ENCODE results near the gene C5orf52.
"Not testable (repeated sequence)": the region's sequence is repeated elsewhere in the genome, so short reads cannot be mapped to it uniquely, and the experiment has no call there.

C5orf52 gene

DNA sequence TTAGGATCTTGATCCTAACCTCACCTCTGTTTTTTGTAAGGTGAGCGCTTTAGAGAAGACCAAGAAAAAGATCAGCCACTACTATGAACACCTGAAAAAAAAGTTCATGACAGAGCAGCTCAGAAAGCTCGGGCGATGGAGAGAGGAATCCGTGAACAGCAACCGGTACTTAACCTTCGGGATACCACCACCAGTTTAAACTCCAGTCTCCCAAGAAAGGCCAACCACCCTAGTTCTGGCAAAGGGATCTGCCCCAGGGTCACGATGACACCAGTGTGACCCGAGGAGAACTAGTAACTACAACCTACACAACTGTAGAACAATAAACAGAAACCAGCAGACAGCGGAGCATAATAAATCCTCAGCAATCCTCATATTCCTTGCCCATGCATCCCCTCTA lies 8.5 kb downstream of the C5orf52 start:
- no peak for DNase-seq

DNA sequence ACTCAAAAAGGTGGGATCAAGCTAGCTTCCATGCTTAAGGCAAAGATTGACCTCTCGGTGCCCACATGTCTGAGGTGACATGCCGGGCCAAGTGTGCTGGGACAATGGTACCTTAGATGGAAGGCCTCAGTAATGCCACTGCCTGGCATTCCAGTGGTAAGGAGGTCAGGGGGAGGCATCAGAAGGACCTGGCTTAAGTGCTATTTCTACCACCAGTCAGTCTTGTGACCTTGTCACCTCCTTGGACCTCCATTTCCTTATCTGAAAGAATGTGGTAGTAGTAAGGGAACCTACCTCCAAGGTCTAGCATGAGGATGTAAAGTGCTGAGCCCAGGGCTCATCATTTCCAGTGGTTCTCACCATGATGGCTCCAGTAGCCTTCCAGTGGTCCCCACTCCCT lies 8.9 kb downstream of the C5orf52 start:
- DNase-seq, result no peak

DNA sequence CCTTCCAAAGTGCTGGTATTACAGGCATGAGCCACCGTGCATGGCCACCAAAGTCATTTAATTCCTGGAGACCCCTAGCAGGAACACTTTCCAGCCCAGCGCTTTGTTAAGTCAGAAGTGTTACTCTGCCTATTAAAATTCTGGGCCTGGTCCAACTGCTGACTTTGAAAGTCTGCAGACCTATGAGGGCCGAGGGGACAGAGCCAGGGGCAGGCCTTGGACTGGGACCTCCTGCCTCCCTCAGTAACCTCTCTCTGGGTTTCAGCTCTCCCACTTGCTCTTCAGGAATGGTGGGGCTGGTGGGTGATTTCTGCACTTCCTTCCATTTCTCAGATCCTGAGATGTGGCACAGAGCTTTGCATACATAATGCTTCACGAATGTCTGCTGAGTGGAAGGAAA lies 9.7 kb downstream of the C5orf52 start:
- no peak for DNase-seq

DNA sequence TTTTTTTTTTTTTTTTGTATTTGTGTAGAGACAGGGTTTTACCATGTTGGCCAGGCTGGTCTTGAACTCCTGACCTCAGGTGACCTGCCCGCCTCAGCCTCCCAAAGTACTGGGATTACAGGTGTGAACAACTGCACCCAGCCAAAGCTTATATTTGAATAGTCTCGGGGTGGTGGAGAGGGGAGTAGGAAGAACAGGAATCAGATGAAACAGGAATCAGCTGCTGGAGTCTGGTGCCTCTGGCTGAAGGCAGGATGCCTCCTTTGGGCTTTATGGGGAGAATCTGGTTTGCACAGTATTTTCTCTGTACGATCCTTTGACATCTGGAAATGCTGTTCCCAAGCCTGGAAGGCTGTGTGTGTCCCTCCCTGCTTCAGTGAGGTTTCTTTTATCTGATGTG lies 10.9 kb downstream of the C5orf52 start:
- DNase-seq, result no peak

DNA sequence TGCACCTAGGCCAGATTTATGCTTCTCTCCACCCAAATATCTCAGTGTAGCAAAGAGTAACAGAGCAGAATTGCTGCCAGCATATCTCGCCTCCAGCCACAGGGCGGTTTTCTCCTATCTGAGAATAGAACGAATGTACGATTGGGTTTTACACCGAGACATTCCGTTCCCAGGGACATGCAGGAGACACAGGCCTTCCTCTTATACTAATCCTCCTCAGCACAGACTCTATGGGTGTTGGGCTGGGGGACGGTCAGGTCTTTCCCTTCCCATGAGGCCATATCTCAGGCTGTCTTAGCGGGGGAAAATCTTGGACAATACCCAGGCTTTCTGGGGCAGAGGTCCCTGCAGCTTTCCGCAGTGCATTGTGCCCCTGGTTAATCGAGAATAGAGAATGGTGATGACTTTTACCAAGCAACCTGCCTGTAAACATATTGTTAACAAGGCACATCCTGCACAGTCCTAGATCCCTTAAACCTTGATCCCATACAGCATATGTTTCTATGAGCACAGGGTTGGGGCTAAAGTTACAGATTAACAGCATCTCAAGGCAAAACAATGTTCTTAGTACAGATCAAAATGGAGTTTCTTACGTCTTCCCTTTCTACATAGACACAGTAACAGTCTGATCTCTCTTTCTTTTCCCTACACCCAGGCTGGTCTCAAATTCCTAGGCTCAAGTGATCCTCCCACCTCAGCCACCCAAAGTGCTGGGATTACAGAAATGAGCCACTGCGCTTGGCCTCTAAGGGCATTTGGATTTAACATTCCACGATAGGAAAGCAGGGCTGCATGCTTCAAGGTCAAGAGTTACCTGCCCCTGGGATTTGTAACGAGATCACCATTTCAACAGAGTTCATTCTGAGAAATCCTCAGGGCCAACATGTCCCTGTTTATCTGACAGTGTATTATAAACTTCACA lies 15.2 kb downstream of the C5orf52 start:
- not testable (repeated sequence) for DNase-seq

DNA sequence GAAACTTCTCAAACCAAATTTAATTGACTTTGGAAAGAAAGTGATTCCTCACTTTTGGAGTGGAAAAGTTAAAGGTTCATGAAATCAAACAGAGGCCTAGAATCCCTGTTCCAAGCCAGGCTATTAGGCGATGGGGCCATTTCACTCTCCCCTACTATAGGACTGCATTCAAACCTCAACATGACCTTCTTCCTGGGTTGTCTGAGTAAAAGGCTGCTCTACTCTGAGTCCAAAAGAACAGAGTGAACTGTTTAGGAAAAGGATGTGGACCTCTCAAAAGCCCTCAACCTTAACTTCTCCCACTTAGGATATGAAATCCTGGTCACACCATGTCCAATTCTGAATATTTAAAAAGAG lies 15.8 kb downstream of the C5orf52 start:
- DNase-seq, result no peak

DNA sequence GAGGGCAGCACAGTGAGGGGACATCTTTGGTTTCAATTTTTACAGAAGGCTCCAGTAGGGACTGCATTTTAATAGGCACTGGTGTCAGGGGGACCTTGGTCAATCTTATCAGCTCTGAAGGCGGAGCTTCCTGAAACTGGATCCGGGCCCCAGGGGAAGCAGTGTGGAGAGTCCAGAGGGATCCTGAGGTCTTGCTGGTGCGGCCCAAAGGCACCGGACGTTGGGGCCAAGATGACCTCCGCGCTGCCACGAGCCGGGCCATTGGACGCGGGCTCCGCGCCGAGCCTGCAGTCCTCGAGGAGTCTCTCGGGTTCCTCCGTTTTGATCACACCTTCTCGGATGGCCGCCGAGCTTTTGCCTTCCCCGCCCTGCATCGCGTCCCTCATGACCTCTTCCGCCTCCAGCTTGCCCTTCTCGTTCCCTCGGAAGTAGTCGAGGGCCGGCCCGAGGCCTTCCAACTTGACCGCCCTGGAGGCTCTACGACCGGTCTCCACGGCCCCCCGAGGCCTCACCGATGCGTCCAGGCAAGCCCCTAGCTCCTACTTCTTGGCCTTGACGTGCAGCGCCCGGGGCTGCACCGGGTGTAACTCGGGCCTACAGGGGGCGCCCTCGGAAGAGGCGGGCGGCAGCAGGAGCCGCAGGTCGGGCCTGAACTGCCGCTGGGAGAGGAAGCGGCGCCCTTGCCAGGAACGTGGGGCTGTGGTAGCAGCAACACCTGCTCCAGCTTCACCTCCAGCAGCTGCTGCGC lies 18.8 kb downstream of the C5orf52 start:
- DNase-seq, result no peak

DNA sequence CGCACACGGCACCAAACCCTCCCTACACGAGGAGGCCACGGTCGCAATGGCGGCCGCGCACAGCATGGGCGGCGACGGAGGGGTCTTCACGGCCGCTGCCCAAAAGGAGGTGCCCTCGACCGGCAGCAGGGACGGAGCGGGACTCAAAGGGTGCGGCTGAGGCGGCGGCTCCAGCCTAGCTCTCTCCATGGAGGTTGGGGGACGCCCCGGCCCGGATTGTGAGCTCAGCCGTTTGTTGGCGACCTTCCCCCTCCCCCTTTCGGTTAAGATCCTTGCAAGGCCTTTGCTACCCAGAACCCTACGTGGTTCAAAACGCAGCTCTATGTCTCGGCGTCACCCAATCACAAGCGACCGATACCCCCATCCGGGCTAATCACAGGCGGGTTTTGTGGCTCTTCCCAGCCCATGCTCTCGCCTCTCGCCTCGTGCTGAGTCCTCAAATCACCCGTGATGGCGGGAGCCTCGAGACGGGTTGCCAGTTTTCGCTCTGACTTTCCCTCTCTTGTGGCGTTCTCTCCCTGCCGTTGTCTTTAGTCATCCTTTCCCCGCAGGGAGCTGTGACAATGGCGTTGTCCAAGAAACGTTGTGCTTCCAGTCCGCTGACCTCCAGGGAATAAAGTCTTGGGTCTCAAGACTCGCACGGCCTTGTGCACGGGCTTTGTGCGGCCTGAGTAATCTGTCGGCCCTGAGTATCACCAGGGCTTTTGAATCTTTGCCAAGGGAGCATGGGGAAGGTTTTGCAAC lies 19.5 kb downstream of the C5orf52 start:
- DNase-seq, result no peak

DNA sequence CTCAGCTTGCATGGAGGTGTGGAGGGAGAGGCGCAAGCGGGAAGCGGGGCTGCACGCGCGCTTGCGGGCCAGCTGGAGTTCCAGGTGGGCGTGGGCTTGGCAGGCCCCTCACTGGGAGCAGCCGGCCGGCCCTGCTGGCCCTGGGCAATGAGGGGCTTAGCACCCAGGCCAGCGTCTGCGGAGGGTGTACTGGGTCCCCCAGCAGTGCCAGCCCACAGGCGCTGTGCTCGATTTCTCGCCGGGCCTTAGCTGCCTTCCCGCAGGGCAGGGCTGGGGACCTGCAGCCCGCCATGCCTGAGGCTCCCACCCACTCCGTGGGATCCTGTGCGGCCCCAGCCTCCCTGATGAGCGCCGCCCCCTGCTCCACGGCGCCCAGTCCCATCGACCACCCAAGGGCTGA lies 22.5 kb downstream of the C5orf52 start:
- DNase-seq, result not testable (repeated sequence)

DNA sequence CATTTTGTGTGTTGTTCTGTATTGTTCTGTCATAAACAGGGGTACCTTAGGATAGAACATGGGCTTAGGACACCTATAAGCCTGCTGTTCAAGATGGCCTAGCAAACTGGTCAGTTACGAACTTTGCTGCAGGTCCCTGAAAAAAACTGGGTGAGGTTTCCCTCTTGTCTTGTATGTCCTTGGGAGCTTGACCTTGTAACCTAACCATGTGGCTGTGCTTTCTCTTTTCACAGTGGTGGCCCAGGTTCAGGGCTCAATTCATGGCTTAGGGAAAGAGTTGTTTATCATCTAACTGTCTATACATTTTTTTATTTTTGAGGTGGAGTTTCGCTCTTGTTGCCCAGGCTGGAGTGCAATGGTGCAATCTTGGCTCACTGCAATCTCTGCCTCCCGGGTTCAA lies 24.8 kb downstream of the C5orf52 start:
- DNase-seq, result not testable (repeated sequence)

DNA sequence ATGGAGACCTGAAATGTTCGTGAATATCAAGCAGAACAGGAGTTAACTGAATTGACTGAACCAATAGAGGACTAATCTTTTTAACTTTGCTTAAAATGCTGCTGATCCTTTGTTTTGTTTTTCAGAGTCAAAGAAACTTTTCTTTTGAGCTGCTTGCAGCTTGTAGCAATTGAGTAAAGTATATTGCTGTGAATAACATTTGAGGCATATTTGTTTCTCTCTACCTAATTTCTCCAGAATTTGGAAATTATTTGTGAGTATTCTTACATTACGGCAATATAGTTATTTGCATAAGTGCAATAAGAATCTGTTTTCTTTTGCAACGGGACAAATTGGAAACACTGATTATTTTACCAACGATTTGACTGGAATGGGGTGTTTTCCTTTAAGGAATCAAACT lies 27.3 kb downstream of the C5orf52 start:
- DNase-seq, result not testable (repeated sequence)

DNA sequence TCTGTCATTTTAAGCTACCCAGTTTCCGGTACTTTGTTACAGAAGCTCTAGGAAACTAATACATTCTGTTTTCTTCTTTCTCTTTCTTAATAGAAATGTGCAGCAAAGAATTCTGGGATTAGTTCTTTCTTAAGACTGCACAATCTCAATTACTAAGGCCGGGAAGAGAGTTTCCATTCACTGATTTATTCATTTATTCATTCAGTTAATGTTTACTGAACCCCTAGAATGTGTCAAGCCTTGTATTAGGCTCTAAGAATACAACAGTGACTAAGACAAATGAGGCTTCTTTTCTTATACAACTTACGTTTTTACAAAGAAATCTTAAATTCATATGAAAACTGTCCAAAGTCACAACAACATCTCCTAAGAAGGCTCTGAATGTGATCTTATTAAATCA lies 32.4 kb downstream of the C5orf52 start:
- DNase-seq, result no peak

DNA sequence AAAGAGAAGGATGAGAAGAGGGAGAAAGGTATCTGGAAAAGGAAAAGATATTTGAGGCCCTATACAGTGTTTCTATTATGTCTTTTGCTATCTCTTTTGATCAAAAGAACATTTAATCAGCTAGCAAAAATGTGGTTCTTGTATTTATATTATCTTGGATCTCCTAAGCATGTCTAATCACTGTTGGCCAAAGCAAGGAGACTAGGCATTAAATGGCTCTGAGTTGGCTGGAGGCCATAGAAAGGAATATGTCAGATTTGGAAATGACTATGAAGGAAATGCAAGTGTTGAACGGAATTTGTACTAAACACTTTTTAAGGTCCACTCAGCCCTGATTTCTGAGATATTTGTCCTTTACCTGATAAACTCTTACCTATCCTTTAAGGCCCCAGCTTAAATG lies 37.5 kb downstream of the C5orf52 start:
- DNase-seq, result no peak

DNA sequence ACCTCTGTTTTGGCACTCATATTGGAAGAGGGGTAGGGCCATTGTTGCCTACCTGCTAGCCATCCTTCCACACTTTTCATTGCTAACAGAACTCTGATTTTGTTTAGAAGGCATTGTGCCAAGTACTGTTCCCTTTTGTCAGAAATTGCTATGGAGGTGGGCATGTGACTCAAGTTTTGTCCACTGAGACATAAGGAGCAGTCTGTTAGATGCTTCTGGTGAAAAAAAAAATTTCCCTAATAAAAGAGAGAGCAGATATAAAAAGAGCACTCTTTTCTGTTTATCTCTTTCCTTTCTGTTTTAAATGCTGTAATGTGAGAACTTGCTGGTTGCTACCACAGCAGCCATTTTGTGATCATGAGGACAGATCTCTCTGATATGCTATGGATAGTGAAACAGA lies 38.0 kb downstream of the C5orf52 start:
- no peak for DNase-seq

DNA sequence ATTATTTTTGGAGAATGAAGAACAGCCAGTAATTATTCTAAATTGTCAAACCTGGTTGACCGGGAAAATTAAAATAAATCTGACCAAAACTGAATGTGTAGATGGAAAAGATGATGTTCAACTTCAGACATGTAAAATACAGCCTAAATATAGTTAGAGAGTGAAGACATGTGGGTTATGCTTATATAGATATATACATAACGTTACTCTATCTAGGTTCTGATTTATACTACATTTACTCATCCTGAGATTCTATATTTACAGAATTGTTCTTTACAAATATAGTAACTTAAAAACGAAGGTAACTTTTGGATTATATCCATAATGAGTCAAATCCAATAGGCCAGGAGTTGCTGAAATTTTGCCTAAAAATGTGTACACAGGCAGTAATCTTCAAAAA lies 39.1 kb downstream of the C5orf52 start:
- DNase-seq, result no peak

DNA sequence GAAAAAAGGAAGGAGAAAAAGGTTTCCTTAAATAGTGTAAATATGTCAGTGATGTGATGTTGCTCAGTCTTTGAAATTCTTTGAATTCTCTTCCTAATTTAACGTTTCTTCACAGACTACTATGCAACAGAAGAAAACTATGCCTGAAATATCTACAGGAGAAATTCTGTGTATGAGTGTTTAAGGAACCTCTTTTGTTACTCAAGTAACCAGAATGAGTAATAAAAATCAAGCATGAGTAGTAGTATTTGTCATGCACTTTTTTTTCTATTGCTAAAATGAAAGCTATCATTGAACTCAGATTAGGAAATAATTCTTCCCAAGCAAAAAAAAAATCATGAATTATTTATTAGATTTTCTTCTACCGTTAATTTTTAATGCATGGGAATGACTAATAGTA lies 39.5 kb downstream of the C5orf52 start:
- DNase-seq, result no peak

DNA sequence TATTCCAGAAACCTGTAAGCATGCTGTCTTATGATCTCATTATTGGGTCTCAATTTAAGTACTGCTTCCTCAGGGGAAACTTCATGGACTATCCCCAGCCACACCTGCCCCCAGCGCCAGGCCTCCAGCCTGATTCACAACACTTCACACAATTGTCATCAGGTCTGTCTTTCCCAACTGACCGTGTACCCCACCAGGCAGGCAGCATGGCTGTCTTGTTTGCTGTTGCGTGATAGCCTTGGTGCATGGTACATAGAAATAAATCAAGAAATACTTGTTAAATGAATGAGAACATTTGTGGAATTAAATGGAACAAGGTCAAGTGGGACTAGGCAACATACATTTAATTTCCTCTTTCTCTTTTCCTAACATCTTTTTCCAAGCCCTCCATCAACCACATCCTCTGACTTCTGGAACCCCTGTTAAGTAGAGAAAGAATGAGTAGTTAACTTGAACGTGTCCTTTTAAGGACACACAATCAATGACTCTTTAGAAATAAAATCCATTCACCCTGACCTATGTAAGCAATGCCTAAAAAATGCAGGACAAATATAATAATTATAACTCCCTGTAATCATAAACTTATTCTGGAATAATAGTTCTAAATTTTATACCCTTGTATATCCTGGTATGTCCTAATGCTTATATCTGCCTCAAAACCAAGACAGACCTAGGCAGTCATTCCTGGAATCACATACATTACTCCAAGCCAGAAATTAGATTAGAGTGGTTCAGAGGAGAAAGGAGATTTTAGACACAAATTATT lies 42.7 kb downstream of the C5orf52 start:
- DNase-seq, result no peak

DNA sequence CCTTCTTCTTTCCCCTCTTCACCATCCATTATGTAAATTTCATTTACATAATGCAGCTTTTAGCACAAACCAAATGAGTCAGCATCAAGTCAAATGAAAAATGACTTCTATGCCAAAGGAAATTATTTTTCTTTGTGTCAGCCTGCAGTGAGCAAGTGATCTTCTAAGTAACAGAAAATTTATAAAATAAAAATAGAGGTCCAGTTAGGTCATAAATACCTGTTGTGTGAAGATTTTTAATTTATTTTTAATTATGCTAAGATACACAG lies 43.2 kb downstream of the C5orf52 start:
- DNase-seq, result no peak

DNA sequence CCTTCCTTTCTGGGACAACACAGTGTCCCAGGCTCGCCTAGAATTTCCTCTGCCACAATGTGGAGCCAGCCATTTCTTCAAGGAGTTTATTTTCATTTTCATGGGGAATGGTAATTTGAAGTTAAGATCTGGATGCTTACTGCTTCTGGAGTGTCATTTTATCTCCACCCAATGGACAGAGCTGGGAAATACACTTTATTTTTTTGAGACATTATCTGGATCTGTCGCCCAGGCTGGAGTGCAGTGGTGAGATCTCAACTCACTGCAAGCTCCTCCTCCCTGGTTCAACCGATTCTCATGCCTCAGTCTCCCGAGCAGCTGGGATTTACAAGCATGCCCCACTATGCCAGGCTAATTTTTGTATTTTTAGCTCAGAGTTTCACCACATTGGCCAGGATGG lies 47.2 kb downstream of the C5orf52 start:
- DNase-seq, result no peak

DNA sequence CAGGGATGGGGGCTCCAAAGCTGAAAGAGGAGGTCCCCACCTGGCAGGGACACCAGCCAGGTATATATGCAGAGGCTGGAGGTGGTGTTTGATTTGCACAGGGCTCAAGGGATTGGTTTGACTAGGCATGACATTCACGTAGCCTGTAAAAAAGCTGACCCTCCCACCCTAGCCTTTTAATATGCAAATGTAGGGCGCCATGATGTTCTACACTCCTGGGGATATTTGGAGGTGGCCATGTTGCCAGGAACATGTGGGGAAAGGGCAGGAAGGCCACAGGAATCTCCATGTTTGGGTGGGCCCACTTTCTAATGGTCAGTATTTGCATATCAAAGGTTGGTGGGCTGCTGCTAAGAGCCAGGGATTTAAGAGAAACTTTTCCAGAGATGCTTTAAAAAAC lies 47.9 kb downstream of the C5orf52 start:
- no peak for DNase-seq

DNA sequence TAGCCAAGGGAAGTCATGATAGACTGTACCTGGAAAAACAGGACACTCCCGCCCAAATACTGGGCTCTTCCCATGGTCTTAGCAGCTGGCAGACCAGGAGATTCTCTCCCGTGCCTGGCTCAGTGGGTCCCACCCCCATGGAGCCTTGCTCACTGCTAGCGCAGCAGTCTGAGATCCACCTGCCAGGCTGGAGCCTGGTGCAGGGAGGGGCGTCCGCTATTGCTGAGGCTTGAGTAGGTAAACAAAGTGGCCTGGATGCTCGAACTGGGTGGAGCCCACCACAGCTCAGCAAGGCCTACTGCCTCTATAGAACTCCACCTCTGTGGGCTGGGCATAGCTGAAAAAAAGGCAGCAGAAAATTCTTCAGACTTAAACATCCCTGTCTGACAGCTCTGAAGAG lies 49.8 kb downstream of the C5orf52 start:
- DNase-seq, result no peak

DNA sequence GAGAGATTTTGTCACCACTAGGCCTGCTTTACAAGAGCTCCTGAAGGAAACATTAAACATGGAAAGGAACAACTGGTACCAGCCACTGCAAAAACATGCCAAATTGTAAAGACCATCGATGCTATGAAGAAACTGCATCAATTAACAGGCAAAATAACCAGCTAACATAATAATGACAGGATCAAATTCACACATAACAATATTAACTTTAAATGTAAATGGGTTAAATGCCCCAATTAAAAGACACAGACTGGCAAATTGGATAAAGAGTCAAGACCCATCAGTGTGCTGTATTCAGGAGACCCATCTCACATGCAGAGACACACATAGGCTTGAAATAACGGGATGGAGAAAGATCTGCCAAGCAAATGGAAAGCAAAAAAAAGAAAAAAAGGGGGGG lies 51.6 kb downstream of the C5orf52 start:
- DNase-seq, result not testable (repeated sequence)

DNA sequence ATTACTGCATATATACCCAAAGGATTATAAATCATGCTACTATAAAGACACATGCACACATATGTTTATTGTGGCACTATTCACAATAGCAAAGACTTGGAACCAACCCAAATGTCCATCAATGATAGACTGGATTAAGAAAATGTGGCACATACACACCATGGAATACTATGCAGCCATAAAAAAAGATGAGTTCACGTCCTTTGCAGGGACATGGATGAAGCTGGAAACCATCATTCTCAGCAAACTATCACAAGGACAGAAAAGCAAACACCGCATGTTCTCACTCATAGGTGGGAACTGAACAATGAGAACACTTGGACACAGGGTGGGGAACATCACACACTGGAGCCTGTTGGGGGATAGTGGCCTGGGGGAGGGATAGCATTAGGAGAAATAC lies 55.3 kb downstream of the C5orf52 start:
- DNase-seq, result not testable (repeated sequence)
